ENCODE measurements around the gene SPSB1.

DNA sequence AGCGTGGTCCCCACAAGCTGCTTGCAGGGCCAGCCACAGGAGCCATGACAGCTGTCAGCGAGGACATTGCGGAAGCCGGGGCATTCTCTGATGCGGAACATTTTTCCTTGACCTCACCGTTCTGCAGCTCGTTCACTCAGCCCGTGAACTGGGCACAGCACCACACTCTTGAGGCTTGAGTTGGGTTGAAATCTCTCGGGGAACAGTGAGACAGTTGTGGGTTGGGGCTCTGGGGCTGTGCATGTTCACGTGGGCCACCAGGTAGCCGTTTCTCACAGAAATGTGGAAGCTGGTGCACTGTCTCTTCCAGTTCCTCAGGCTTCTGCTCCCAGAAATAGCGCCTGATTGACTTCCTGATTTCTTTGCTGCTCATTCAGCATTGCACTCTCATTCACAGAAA, 69.8 kb downstream of the SPSB1 start:
- TF ChIP-seq, protein P1, sequence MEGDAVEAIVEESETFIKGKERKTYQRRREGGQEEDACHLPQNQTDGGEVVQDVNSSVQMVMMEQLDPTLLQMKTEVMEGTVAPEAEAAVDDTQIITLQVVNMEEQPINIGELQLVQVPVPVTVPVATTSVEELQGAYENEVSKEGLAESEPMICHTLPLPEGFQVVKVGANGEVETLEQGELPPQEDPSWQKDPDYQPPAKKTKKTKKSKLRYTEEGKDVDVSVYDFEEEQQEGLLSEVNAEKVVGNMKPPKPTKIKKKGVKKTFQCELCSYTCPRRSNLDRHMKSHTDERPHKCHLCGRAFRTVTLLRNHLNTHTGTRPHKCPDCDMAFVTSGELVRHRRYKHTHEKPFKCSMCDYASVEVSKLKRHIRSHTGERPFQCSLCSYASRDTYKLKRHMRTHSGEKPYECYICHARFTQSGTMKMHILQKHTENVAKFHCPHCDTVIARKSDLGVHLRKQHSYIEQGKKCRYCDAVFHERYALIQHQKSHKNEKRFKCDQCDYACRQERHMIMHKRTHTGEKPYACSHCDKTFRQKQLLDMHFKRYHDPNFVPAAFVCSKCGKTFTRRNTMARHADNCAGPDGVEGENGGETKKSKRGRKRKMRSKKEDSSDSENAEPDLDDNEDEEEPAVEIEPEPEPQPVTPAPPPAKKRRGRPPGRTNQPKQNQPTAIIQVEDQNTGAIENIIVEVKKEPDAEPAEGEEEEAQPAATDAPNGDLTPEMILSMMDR (IDR thresholded peaks at IDR 0.05) = no peak
- TF ChIP-seq POLR2A (IDR thresholded peaks at IDR 0.05) = no peak

Data from thyroid gland (tissue), 4 donors.